OCI-M1 (cell line): Measurements from ENCODE around the gene RBSN.

Experiments
- DNase-seq: peaks from one replicate; lab custom pipeline; 2025; lab: John Stamatoyannopoulos, UW

Gene RBSN

GRCh38 chr3:15099364-15100098 is 583 bp upstream of the RBSN start:
- no peak for DNase-seq

- DNase-seq, result peak; percentile 75
Observed at GRCh38 chr3:15097891-15098290, 1.1 kb downstream of the RBSN start.

GRCh38 chr3:15096046-15096445 is 2.9 kb downstream of the RBSN start:
- no peak for DNase-seq

- DNase-seq, result no peak
Observed at GRCh38 chr3:15094187-15094875, 4.6 kb downstream of the RBSN start.

GRCh38 chr3:15092686-15093085 is 6.3 kb downstream of the RBSN start:
- peak; percentile 19 for DNase-seq

- DNase-seq, result no peak
Observed at GRCh38 chr3:15091575-15091974, 7.4 kb downstream of the RBSN start.

- no peak for DNase-seq
Observed at GRCh38 chr3:15089201-15089600, 9.7 kb downstream of the RBSN start.

- DNase-seq, result no peak
Observed at GRCh38 chr3:15086699-15087098, 12.2 kb downstream of the RBSN start.

- DNase-seq, result no peak
Observed at GRCh38 chr3:15086263-15086662, 12.7 kb downstream of the RBSN start.

- no peak for DNase-seq
Observed at GRCh38 chr3:15083252-15083651, 15.7 kb downstream of the RBSN start.

GRCh38 chr3:15081960-15082664 is 16.8 kb downstream of the RBSN start:
- DNase-seq, result no peak

GRCh38 chr3:15079091-15079490 is 19.9 kb downstream of the RBSN start:
- no peak for DNase-seq

- DNase-seq, result no peak
Observed at GRCh38 chr3:15074500-15074899, 24.4 kb downstream of the RBSN start.

- no peak for DNase-seq
Observed at GRCh38 chr3:15071699-15072098, 27.2 kb downstream of the RBSN start.

- DNase-seq, result no peak
Observed at GRCh38 chr3:15069441-15069840, 29.5 kb downstream of the RBSN start.

- DNase-seq, result no peak
Observed at GRCh38 chr3:15066467-15066866, 32.5 kb downstream of the RBSN start.

GRCh38 chr3:15065550-15066007 is 33.4 kb downstream of the RBSN start:
- no peak for DNase-seq

GRCh38 chr3:15064835-15065549 is 34.0 kb downstream of the RBSN start, which contains the start of gene MRPS25:
TSS of gene MRPS25 (minus strand) at chr3:15065315. CDS start at chr3:15065194, 121 bp downstream.
- peak; percentile 93 for DNase-seq

GRCh38 chr3:15064299-15064834 is 34.6 kb downstream of the RBSN start:
- DNase-seq, result peak; percentile 45

GRCh38 chr3:15063656-15064286 is 35.2 kb downstream of the RBSN start:
- no peak for DNase-seq

GRCh38 chr3:15063238-15063637 is 35.7 kb downstream of the RBSN start:
- DNase-seq, result no peak
